ENCODE results near the gene MUSK.

GRCh38 chr9:110799396-110799795 lies 130.8 kb downstream of the MUSK start:
- TF ChIP-seq CTCF (optimal IDR thresholded peaks at IDR 0.05 in 1 of 3, IDR thresholded peaks at IDR 0.05 in 1 of 3, conservative IDR thresholded peaks at IDR 0.05 in 1 of 3; ENCODE audit: extremely low read depth in 1 of 3, insufficient read depth in 2 of 3, low read length in 3 of 3) = no peak
- TF ChIP-seq EZH2 (IDR thresholded peaks at IDR 0.05; ENCODE audit: low read length) = no peak

All from keratinocyte (primary cell).